GM18861 (cell line): ENCODE data around the gene FGR.
"Not testable (repeated sequence)": the region's sequence is repeated elsewhere in the genome, so short reads cannot be mapped to it uniquely, and the experiment has no call there.

Experiments
- ATAC-seq: cut with Tn5 transposase; IDR thresholded peaks from one replicate; pipeline ENCODE4 v1.9.1; 2021; ENCODE audit not compliant: unreplicated experiment

FGR gene

DNA sequence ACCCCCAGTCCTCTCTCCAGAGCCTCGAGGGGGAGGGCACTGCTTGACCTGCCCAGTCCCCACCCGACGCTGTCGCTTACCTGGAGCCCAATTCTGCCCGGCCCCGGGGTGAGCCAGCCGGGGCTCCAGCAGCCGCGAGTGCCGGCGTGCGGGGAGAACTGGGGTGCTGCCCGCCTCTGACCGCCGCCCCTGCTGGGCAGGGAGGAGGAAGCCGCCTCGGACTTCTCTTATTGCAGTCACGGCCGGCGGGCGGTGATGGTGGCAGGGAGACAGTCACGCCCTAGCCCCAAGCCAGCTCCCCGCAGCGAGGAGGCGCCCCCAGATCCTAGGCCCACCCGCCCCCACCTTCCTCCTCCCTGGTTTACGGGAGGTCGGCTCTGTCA, at the start of gene FGR:
FGR (minus strand) TSS at position 201 of the 383 bp plus-strand sequence. CDS start 11,269 bp downstream, outside the sequence.
- ATAC-seq: no peak

DNA sequence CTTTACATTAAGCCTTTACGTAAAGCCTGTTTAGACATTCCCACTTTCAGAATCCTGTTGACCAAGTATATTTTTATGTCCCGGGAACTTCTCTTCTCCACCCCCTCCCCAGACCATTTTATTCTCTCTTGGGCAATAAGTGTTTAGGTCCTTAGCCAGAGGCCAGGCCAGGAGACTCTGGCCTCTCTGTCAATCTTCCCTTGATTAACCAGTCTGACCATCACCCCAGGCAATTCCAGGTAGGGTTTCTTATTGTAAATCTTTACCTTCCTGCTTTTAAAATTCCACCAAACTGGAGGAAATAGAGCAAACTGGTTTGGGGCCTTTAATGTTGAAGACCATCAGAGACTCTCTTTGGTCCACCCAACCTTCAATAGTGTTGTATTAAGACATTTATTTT, 49.2 kb upstream of the FGR start:
- ATAC-seq: no peak

DNA sequence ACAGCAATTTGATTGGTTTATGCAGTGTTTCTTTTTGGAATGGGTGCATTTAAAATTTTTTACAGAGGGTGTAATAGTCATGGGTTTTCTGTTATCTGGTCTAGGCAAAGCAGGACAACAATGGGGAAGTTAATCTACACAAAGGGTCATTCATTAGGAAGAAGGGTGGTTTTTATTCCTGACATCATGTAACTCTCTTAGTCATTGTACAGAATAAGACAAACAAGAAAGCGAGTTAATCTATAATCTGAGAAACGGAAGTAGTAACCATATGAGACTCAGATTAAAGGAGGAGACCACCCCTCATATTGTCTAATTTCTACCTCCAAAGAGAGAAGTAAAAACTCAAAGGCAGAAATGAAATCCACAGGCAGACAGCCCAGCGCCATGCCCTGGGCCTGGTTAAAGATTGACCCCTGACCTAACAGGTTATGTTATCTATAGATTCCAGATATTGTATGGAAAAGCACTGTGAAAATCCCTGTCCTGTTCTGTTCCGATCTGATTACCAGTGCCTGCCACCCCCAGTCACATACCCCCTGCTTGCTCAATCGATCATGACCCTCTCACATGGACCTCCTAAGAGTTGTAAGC, 47.5 kb upstream of the FGR start:
- ATAC-seq: no peak

DNA sequence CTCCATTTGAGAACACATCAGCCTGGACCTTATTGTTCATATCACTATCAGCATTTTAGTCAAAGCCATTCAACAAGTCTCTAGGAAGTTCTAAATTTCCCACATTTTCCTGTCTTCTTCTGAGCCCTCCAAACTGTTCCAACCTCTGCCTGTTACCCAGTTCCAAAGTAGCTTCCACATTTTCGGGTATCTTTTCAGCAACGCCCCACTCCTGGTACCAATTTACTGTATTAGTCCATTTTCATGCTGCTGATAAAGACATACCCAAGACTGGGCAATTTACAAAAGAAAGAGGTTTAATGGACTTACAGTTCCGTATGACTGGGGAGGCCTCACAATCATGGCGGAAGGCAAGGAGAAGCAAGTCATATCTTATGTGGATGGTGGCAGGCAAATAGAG, 46.6 kb upstream of the FGR start:
- not testable (repeated sequence) for ATAC-seq

DNA sequence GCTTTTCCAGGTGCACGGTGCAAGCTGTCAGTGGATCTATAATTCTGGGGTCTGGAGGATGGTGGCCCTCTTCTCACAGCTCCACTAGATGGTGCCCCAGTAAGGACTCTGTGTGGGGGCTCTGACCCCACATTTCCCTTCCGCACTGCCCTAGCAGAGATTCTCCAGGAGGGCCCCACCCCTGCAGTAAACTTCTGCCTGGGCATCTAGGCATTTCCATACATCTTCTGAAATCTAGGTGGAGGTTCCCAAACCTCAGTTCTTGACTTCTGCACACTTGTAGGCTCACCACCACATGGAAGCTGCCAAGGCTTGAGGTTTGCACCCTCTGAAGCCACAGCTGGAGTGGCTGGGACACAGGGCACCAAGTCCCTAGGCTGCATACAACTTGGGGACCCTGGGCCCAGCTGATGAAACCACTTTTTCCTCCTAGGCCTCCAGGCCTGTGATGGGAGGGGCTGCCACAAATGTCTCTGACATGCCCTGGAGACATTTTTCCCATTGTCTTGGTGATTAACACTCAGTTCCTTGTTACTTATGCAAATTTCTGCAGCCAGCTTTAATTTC, 45.3 kb upstream of the FGR start:
- ATAC-seq: not testable (repeated sequence)

DNA sequence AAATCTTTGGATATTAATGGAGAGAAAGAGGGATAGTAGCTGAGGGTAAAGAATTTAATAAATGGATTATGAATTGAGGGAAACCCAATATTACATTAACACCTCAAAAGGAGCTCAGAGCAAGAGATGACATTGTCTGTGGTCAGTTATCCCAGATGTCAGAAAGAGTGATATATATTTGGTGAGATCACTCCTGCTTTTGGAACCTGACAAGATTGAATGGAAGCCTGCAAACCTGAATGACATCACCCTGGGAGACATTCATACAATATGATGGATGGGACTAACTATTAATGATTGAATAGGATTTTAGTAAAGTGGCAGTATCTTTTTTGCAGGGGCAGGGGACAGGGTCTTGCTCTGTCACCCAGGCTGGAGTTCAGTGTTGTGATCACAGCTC, 43.8 kb upstream of the FGR start:
- no peak for ATAC-seq

DNA sequence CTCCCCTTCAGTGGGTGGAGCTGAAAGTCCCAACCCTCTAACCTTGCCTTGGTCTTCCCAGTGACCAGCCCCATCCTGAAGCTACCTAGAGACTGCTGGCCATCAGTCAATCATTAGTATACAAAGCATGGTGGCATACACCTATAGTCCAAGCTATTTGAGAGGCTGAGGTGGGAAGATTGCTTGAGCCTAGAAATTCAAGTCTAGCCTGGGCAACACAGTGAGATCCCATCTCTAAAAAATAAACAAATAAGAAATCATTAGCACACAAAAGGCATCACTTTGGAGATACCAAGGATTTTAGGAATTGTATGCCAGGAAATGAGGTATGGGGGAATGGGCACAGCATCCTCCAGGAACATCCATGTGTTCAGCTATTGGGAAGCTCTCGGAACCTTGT, 41.4 kb upstream of the FGR start:
- no peak for ATAC-seq

DNA sequence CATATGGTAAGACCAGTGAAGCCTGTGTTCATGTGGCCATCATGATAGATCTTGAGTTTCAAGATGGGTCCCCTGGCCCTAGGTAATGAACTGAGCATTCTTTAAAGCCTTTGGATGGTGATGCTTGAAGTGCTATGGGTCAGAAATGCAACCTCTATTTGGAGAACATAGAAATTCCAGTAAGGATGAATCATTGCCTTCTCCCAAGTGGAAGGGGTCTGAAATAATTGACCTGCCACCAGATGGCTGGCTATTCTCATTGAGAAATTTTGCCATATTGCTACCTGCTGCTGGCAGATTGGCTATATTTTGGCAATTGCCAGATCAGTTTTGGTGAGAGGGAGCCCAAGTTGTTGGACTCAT, 37.7 kb upstream of the FGR start:
- ATAC-seq: no peak

DNA sequence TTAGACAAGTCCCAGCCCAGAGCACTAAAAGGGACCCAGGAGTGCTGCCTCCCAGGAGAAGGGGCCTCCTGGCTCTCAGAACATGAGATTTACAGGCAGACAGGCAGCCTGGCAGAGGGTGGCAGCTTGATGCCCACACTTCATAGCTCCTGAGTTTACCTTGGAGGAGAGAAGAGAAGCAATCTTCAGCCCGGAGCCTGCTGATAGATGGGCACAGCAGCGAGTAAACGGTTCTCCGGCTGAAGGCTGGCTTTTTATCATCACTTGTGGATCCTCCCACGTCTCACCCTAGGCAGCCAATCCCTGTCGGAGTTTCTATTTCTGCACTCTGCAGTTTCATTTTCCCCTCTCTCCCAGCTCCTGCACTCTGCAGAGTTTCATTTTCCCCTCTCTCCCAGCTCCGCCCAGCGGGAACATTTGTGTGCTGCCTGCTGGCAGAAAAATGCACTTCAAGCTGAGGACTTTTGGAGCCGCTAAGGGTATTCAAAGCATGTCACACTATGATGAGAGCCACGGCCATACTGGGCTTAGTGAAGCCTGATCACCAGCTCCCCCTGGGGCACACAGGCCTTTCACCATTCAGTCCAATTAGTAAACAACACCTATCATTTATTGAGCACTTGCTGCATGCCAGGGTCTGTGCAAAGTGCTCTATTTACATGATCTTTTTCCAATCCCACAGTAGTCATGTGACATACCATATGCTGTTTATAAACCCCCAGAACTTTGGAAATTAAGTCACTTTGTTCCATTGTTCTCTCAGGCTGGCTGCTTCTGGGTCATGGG, 37.2 kb upstream of the FGR start, which contains the start of gene IFI6:
IFI6 (minus strand) TSS at position 229 of the 786 bp plus-strand sequence. CDS start 2,878 bp downstream, outside the sequence.
- peak; percentile 72 for ATAC-seq

DNA sequence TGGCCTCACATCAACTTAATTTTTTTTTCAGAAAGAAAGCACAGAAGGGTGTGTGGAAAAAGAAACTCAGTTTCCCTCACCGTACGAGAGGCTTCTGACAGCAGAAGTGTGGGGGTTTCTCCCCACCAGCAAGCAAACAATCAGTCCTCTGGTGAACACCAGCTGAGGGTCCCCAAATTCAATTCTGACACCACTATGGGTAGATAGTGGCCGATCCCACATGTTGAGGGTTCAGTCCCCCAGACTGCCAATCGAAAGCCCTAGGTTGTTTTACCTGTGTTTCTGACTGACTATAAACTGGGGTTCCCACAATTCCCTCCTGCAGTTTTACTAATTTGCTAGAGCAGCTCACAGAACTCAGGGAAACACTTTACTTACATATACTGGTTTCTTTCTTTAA, 34.9 kb upstream of the FGR start:
- no peak for ATAC-seq

DNA sequence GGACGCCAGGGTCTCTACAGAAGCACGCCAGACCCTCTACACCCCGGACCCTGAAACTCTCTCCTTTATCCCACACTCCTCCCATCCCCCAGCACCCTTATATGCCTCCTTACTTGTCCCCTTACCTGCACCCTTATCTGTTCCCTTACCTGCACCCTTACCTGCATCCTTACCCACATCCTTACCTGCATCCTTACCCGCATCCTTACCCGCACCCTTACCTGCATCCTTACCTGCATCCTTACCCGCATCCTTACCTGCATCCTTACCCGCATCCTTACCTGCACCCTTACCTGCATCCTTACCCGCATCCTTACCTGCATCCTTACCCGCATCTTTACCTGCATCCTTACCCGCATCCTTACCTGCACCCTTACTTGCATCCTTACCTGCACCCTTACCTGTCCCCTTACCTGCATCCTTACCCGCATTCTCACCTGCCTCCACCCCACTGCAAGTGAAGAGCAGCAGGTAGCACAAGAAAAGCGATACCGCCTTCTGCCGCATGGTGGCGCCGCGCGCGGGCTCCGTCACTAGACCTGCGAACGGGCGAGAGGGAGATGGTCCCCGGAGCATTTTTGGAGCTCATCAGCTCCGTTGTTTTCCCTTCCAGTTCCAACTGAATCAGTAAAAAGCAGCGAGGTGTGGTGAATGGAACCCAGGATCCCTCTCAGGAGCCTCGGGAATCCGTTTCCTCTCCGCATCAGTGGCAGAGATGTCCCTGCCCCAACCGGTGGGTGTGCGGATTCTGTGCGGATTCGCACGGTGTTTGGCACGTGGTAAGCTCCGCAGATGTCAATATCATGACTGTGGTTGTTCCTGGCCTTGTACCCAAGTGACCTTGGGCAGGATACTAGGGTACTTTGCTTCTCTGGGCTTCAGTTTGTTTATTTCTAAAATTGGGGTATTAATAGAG, 34.1 kb upstream of the FGR start:
- no peak for ATAC-seq

DNA sequence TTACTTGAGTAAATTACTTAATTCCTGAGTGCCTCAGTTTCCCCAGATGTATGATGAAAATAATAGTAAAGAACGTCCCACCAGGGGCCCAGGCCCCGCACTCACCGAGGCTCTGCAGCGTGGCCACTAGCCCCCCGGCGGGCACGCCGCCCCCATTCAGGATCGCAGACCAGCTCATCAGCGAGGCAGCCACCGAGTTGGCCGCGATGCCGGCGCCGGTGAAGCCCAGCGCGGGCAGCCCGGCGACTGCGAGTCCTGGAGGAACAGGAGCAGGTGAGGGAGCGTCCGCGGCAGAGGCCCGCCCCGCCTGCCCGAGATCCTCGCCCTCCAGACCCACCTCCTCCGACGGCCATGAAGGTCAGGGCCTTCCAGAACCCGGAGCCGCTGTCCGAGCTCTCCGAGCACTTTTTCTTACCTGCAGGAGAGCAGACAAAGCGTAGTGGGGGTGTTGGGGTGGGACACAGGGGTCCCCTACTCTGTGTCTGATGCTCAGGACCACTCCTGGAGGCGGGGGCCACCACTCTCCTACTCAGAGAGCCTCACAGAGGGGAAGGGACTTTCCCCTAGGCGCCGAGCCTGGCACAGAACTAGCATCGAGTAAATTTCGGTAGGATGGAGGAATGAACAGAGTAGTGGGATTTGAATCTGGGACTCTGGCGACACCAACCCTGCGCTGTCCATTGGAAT, 33.3 kb upstream of the FGR start:
- ATAC-seq: no peak

DNA sequence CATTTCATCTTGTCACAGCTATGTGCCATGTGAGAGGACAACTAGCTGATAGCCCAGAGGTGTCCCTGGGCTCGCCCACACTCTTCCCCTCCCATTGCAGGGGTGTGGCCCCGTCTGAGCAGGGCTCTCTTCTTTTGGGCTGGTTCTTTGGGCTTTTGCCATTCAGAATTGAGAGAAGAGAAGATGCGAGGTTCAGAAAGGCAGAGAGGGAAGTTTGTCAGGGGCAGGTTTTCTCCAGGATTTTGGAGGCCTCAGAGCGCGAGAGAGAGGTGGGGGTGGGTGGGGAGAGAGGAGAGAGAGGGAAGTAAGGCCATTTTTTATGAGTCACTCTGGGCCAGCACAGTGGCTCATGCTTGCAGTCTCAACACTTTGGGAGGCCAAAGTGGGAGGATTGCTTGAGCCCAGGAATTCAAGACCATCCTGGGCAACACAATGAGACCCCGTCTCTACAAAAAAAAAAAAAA, 31.8 kb upstream of the FGR start:
- no peak for ATAC-seq

DNA sequence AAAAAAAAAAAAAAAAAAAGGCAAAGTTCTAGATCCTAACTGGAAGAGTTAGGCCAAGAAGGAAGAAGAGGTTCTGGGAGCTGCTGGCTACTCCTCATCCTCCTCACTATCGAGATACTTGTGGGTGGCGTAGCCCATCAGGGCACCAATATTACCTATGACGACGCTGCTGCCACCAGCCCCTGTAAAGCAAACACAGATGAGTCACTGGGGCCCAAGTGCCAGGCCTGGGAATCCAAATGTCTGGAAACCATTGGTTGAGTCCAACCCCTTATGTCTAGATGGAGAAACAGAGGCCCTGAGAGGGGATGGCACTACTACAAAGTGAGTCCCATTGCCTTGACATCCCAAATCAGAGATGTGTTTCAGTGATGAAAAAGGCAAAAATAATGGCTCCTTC, 31.3 kb upstream of the FGR start:
- no peak for ATAC-seq

DNA sequence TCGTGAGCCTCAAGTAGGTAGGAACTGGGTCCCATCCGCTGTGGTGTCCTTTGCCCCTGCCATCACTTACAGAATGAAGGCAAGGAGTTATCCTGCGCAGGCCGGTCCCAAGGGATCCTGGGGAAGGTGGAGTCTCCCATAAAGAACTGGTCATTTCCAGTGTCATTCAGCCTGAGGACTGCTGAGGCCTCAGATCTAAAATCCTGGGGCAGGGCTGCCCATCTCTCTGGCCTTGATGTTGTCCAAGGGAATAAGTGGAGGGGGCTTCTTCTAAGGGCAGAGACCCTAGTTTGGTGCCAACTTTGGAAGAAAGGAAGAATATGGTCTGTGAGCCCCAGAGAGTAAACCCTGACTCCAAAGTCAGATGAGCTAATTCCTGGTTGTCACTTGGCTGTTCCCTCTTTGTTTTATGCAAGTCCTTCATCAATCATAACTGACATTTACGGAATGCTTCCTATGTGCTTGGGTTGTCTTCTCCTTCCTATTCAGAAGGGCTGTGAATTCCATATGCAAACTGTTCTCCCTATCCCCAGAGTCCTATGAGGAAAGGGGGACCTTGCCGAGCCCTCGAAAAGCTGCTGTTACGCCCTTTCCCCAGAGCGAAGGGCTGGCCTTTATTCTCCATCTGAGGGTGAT, 30.1 kb upstream of the FGR start:
- no peak for ATAC-seq

DNA sequence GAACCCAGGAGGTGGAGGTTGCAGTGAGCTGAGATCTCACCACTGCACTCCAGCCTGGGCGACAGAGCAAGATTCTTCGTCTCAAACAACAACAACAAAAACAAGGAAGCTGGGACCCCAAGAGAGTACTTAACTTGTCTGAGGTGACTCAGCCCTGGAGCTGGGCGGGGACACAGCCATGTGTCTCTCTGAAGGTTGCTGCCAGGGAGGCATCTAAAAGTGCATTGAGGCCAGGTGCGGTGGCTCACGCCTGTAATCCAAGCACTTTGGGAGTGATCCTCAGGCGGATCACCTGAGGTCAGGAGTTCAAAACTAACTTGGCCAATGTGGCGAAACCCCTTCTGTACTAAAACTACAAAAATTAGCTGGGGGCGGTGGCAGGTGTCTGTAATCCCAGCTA, 29.3 kb upstream of the FGR start:
- ATAC-seq: no peak

DNA sequence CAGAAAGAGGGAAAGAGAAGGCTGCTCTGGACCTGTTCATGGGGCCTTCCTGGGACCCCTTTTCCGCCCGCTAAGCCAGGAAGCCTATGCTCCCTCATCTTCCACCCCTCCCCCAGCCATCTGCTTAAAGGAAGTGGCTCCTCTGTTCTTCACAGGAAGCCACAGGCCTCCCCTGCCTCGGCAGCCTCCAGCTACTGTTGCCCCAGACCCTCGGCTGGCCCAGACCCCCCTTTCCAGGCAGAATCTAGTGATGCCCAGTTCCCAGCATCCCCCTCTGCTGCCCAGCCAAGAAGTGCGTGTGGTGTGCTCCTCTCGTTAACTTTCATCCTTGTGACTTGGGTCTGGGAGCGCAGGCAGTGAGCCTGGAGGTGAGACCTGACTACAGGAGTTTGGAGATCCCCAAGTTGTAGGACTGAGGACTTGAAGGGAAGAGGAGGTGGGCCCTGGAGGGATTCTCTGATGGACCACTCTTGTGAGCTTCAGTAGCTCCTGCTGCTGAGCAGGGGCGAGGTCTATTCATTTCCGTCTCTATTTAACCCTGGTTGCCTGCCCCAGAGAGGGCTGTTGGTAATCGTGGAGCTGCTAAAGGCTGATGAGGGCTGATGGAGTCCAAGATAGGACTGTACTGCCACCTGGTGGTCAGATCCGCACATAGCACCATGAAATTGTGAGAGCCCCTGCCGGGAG, 27.9 kb upstream of the FGR start:
- ATAC-seq: peak; percentile 31

DNA sequence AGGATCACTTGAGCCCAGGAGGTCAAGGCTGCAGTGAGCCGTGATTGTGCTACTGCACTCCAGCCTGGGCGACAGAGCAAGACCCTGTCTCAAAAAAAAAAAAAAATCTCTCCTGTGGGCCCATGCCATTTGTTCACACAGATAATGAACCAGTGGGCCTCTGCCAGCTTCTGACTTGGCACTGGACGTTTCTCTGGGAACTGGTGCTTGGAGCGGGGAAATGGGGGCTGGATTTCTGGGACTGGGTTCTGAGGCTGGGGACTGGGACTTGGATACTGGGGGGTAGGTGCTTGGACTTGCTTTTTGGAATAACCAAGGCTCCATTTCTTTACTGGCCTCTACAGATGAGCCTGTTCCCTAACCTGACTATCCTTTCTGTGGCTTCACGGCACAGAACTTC, 27.3 kb upstream of the FGR start:
- ATAC-seq: no peak

DNA sequence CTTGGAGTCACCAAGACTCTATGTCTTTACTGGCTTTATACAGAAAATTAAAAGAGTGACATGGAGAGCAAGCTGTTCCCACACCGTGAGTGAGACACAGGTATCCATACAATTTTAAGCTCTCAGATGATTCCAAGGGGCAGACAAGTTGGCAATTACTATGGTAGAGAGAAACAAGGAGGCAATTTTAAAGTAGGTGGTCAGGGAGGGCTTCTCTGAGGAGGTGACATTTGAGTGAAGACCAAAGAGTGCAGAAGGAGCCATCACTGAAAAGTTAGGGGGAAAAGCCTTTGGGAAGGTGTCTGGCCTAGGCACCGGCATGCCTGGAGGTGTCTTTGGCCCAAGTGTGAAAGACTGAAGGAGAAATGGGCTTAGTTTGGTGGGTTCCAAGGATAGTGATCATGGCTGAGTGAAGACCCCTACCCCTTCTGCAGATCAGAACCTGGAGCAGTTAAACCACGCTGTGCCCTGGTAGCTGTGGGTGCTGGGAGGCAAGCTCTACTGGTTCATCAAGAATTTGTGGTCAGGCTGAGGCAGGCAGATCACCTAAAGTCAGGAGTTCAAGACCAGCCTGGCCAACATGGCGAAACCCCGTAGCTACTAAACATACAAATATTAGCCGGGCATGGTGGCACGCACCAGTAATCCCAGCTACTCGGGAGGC, 26.6 kb upstream of the FGR start:
- ATAC-seq: no peak
